HG03460 (cell line): ENCODE data around the gene GABARAPL2.
A peak's percentile ranks its signal among the peaks of the same experiment; 100 is the strongest.
"Not testable (repeated sequence)": the region's sequence is repeated elsewhere in the genome, so short reads cannot be mapped to it uniquely, and the experiment has no call there.

Experiments
- ATAC-seq: cut with Tn5 transposase; IDR thresholded peaks from one replicate; pipeline ENCODE4 v1.9.1; 2021; ENCODE audit not compliant: unreplicated experiment

The GABARAPL2 gene

GRCh38 chr16:75590920-75591843, 25.0 kb downstream of the GABARAPL2 start:
- no peak for ATAC-seq

- ATAC-seq: not testable (repeated sequence)
These were observed 25.7 kb downstream of the GABARAPL2 start for GRCh38 chr16:75591927-75592326.

GRCh38 chr16:75593308-75593707, 27.1 kb downstream of the GABARAPL2 start:
- ATAC-seq: no peak

- ATAC-seq: no peak
These were observed 27.9 kb downstream of the GABARAPL2 start for GRCh38 chr16:75593825-75594820.

GRCh38 chr16:75599452-75600277, 33.5 kb downstream of the GABARAPL2 start:
- ATAC-seq: no peak

- no peak for ATAC-seq
These were observed 37.1 kb downstream of the GABARAPL2 start for GRCh38 chr16:75603241-75603640.

GRCh38 chr16:75606507-75606906, 40.3 kb downstream of the GABARAPL2 start:
- ATAC-seq: no peak

GRCh38 chr16:75614066-75614897, 48.1 kb downstream of the GABARAPL2 start:
- no peak for ATAC-seq

- ATAC-seq: no peak
These were observed 49.4 kb downstream of the GABARAPL2 start for GRCh38 chr16:75615619-75616018.

GRCh38 chr16:75616521-75617010, 50.4 kb downstream of the GABARAPL2 start:
- no peak for ATAC-seq

- ATAC-seq: no peak
These were observed 50.9 kb downstream of the GABARAPL2 start for GRCh38 chr16:75617121-75617520.

- no peak for ATAC-seq
These were observed 52.6 kb downstream of the GABARAPL2 start for GRCh38 chr16:75618780-75619179.

- no peak for ATAC-seq
These were observed 54.4 kb downstream of the GABARAPL2 start for GRCh38 chr16:75620326-75621169.

GRCh38 chr16:75621170-75621477, 54.9 kb downstream of the GABARAPL2 start:
- no peak for ATAC-seq

- ATAC-seq: peak; percentile 90
These were observed 56.8 kb downstream of the GABARAPL2 start, which contains the start of gene ADAT1 for GRCh38 chr16:75622761-75623605. ADAT1 (minus strand) TSS chr16:75623281; CDS start chr16:75620799, 2,482 bp downstream.

GRCh38 chr16:75624921-75625334, 58.7 kb downstream of the GABARAPL2 start:
- ATAC-seq: no peak

GRCh38 chr16:75626806-75627205, 60.6 kb downstream of the GABARAPL2 start:
- ATAC-seq: no peak
